OCI-LY7 (cell line): ENCODE results near the gene PDCD2L.

Source experiments
- EZH2phosphoT487 ChIP-seq: fragments of 200-600 bp; sonication (generic); IDR thresholded peaks from 2 replicates; pipeline ENCODE4 v1.6.1; 2018; ENCODE audit warnings: low read depth, borderline replicate concordance, mild to moderate bottlenecking, mixed run types, antibody characterized with exemption, low read length, moderate library complexity, mixed read lengths
- TF ChIP-seq, protein P1 (sequence below): fragments of 200-600 bp; sonication (generic); conservative IDR thresholded peaks from 2 replicates; pipeline ENCODE4 v1.5.1; 2014; ENCODE audit warnings: mild to moderate bottlenecking, antibody characterized with exemption, low read length, moderate library complexity, mixed read lengths

DNA sequence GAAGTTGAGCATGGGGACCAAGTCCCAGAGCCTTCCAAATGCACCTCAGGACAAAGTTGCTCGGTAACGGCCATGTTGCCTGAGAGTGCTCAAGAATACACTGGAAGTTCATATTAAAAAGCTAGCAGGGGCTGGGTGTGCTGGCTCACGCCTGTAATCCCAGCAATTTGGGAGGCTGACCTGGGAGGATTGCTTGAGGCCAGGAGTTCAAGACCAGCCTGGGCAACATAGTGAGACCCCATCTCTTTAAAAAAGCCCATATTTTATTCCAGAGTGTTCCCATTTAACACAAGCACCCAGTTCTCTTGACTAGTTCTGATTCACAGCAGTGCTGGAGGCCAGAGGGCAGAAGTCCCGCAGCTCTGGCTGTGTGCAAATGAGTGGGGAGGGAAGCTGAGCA is 47.3 kb upstream of the PDCD2L start:
- TF ChIP-seq, protein P1, sequence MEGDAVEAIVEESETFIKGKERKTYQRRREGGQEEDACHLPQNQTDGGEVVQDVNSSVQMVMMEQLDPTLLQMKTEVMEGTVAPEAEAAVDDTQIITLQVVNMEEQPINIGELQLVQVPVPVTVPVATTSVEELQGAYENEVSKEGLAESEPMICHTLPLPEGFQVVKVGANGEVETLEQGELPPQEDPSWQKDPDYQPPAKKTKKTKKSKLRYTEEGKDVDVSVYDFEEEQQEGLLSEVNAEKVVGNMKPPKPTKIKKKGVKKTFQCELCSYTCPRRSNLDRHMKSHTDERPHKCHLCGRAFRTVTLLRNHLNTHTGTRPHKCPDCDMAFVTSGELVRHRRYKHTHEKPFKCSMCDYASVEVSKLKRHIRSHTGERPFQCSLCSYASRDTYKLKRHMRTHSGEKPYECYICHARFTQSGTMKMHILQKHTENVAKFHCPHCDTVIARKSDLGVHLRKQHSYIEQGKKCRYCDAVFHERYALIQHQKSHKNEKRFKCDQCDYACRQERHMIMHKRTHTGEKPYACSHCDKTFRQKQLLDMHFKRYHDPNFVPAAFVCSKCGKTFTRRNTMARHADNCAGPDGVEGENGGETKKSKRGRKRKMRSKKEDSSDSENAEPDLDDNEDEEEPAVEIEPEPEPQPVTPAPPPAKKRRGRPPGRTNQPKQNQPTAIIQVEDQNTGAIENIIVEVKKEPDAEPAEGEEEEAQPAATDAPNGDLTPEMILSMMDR: no peak
- TF ChIP-seq EZH2phosphoT487: no peak
